PFSK-1 (cell line): Measurements from ENCODE around the gene RFT1.

ENCODE experiments used
- POLR2AphosphoS5 ChIP-seq: IDR thresholded peaks from 2 replicates; pipeline ENCODE4 v1.6.1; 2012; ENCODE audit warnings: low read depth, mild to moderate bottlenecking, control low read depth, low read length, moderate library complexity
- SIN3A ChIP-seq: IDR thresholded peaks from 2 replicates; pipeline ENCODE4 v1.6.1; 2012; ENCODE audit warnings: mild to moderate bottlenecking, low read length, moderate library complexity, borderline replicate concordance; ENCODE audit not compliant: insufficient read depth
- TAF1 ChIP-seq: IDR thresholded peaks from 2 replicates; pipeline ENCODE4 v1.6.1; 2012; ENCODE audit warnings: low read length, control low read depth, borderline replicate concordance; ENCODE audit not compliant: insufficient read depth
- TF ChIP-seq, protein P1 (sequence below), 2 experiments: IDR thresholded peaks; 2 replicates each; pipeline versions ENCODE4 v1.6.1 to v1.8.0; 2011 to 2012; ENCODE audit warnings: low read depth in 2 of 2, low read length in 2 of 2, control low read depth in 1 of 2, inconsistent platforms in 1 of 2, mild to moderate bottlenecking in 1 of 2, moderate library complexity in 1 of 2; ENCODE audit not compliant: insufficient read depth in 1 of 2

- no peak for TF ChIP-seq TAF1
- TF ChIP-seq POLR2AphosphoS5: no peak
- TF ChIP-seq SIN3A: no peak
- TF ChIP-seq, protein P1, sequence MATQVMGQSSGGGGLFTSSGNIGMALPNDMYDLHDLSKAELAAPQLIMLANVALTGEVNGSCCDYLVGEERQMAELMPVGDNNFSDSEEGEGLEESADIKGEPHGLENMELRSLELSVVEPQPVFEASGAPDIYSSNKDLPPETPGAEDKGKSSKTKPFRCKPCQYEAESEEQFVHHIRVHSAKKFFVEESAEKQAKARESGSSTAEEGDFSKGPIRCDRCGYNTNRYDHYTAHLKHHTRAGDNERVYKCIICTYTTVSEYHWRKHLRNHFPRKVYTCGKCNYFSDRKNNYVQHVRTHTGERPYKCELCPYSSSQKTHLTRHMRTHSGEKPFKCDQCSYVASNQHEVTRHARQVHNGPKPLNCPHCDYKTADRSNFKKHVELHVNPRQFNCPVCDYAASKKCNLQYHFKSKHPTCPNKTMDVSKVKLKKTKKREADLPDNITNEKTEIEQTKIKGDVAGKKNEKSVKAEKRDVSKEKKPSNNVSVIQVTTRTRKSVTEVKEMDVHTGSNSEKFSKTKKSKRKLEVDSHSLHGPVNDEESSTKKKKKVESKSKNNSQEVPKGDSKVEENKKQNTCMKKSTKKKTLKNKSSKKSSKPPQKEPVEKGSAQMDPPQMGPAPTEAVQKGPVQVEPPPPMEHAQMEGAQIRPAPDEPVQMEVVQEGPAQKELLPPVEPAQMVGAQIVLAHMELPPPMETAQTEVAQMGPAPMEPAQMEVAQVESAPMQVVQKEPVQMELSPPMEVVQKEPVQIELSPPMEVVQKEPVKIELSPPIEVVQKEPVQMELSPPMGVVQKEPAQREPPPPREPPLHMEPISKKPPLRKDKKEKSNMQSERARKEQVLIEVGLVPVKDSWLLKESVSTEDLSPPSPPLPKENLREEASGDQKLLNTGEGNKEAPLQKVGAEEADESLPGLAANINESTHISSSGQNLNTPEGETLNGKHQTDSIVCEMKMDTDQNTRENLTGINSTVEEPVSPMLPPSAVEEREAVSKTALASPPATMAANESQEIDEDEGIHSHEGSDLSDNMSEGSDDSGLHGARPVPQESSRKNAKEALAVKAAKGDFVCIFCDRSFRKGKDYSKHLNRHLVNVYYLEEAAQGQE (IDR thresholded peaks at IDR 0.05; ENCODE audit: insufficient read depth in 1 of 2, low read depth in 2 of 2, low read length in 2 of 2): no peak
These were observed 36.6 kb upstream of the RFT1 start for GRCh38 chr3:53166781-53167291.
